B cell (primary cell): ENCODE results near the gene LINC00305. TPM values are rescaled to one million over a fixed set of nuclear protein-coding genes. Genes with fewer than 3 reads are reported as not detected.

Experiments
- ATAC-seq: fragments of 200-7000 bp; cut with Tn5 transposase; one replicate; pipeline ENCODE4 v1.10.0; 2021; ENCODE audit warnings: low read depth, mild to moderate bottlenecking, moderate number of reproducible peaks, moderate library complexity
- CTCF ChIA-PET: fragments of 350-600 bp; sonication (Branson Sonifier 250); formaldehyde crosslinking; loops from one replicate; lab custom pipeline; 2021; ENCODE audit warnings: antibody characterized with exemption, inconsistent platforms; lab: Charles Lee
- POLR2A ChIA-PET: fragments of 350-600 bp; sonication (Branson Sonifier 250); formaldehyde crosslinking; loops from one replicate; lab custom pipeline; 2021; ENCODE audit warnings: antibody characterized with exemption; lab: Charles Lee
- DNase-seq: peaks from one replicate; pipeline ENCODE4 v3.0.0; 2013
- H2AFZ ChIP-seq: 2 replicates; pipeline ENCODE4 v1.6.1; 2012; ENCODE audit warnings: mild to moderate bottlenecking, low read depth, low read length; ENCODE audit not compliant: insufficient read depth, poor library complexity, severe bottlenecking
- H3K27ac ChIP-seq, 2 donors: 1 replicate in 1 of 2; 2 replicates in 1 of 2; pipeline ENCODE4 v1.5.1; 2012 to 2013; ENCODE audit warnings: low read length in 2 of 2, mild to moderate bottlenecking in 2 of 2, moderate library complexity in 1 of 2
- H3K27me3 ChIP-seq, 4 experiments: fragments of 200-600 bp in 1 of 4; sonication (generic) in 1 of 4; replicated peaks in 1 of 4; 1 replicate in 2 of 4; 2 replicates in 2 of 4; pipeline versions ENCODE4 v1.6.1 to v1.7.0; 2013 to 2016; ENCODE audit warnings: low read length in 3 of 4, mild to moderate bottlenecking in 2 of 4, mixed read lengths in 1 of 4, moderate library complexity in 1 of 4; ENCODE audit not compliant: insufficient read depth in 4 of 4, control insufficient read depth in 3 of 4; ENCODE audit errors: control extremely low read depth in 1 of 4
- H3K36me3 ChIP-seq, 2 experiments: replicated peaks in 1 of 2; 1 replicate in 1 of 2; 2 replicates in 1 of 2; pipeline versions ENCODE4 v1.6.1 to v1.7.1; 2013; ENCODE audit warnings: low read length in 1 of 2; ENCODE audit not compliant: insufficient read depth in 2 of 2, control insufficient read depth in 1 of 2; ENCODE audit errors: control extremely low read depth in 1 of 2, extremely low read depth in 1 of 2
- H3K4me1 ChIP-seq, 2 donors: fragments of 200-600 bp in 1 of 2; sonication (generic) in 1 of 2; 1 replicate in 1 of 2; 2 replicates in 1 of 2; pipeline versions ENCODE4 v1.5.1 to v1.6.1; 2013 to 2017; ENCODE audit warnings: low read length in 2 of 2; ENCODE audit not compliant: control insufficient read depth in 2 of 2, insufficient read depth in 2 of 2
- H3K4me2 ChIP-seq: replicated peaks from 2 replicates; pipeline ENCODE3; 2012; ENCODE audit warnings: mild to moderate bottlenecking, low read depth, low read length; ENCODE audit not compliant: poor library complexity, severe bottlenecking
- H3K4me3 ChIP-seq, 5 experiments: fragments of 200-600 bp in 1 of 5; sonication (generic) in 1 of 5; 1 replicate in 3 of 5; 2 replicates in 2 of 5; pipeline versions ENCODE4 v1.5.1 to v1.7.0; 2011 to 2016; ENCODE audit warnings: low read length in 4 of 5, mild to moderate bottlenecking in 4 of 5, low read depth in 2 of 5, control low read depth in 1 of 5, moderate library complexity in 1 of 5; ENCODE audit not compliant: insufficient read depth in 1 of 5; ENCODE audit errors: control extremely low read depth in 1 of 5, extremely low read depth in 1 of 5
- H3K79me2 ChIP-seq: fragments of 200-600 bp; sonication (generic); one replicate; pipeline ENCODE4 v1.6.0; 2016; ENCODE audit warnings: low read length; ENCODE audit not compliant: control insufficient read depth, insufficient read depth
- H3K9ac ChIP-seq: fragments of 200-600 bp; sonication (generic); 2 replicates; pipeline ENCODE4 v1.6.1; 2017; ENCODE audit warnings: mild to moderate bottlenecking, low read length, moderate library complexity
- H3K9me3 ChIP-seq, 3 donors: one replicate each; pipeline versions ENCODE4 v1.6.1 to v1.7.1; 2013; ENCODE audit warnings: low read length in 2 of 3; ENCODE audit not compliant: control insufficient read depth in 2 of 3, insufficient read depth in 1 of 3; ENCODE audit errors: control extremely low read depth in 1 of 3
- H4K20me1 ChIP-seq: 2 replicates; pipeline ENCODE4 v1.6.0; 2012; ENCODE audit warnings: mild to moderate bottlenecking, low read length; ENCODE audit not compliant: insufficient read depth, control insufficient read depth, poor library complexity, severe bottlenecking
- H3K27ac Mint-ChIP-seq: one replicate; pipeline ENCODE4 v1.8.0; 2021; ENCODE audit warnings: mixed read lengths
- H3K27me3 Mint-ChIP-seq: one replicate; pipeline ENCODE4 v1.8.0; 2021; ENCODE audit warnings: mixed read lengths
- H3K4me1 Mint-ChIP-seq: one replicate; pipeline ENCODE4 v1.8.0; 2021; ENCODE audit warnings: mixed read lengths
- H3K4me3 Mint-ChIP-seq: one replicate; pipeline ENCODE4 v1.8.0; 2021; ENCODE audit warnings: mixed read lengths
- H3K9me3 Mint-ChIP-seq: one replicate; pipeline ENCODE4 v1.8.0; 2022; ENCODE audit warnings: mixed read lengths; ENCODE audit not compliant: insufficient read depth
- CTCF ChIP-seq: fragments of 200-600 bp; IDR thresholded peaks from one replicate; pipeline ENCODE4 v1.8.0; 2022; ENCODE audit warnings: antibody characterized with exemption, mild to moderate bottlenecking
- EZH2 ChIP-seq: IDR thresholded peaks from 2 replicates; pipeline ENCODE4 v1.6.1; 2012; ENCODE audit warnings: borderline replicate concordance, low read depth, mild to moderate bottlenecking, moderate library complexity, low read length; ENCODE audit not compliant: insufficient read depth, poor library complexity, severe bottlenecking
- WGBS: methylation state at CpG from one replicate; pipeline ENCODE4 v1.1.5; 2013; ENCODE audit warnings: missing lambda C conversion rate; ENCODE audit not compliant: insufficient coverage; 5-methylcytosine and 5-hydroxymethylcytosine counted together
- intact Hi-C: fragments of 100-400 bp; cut with micrococcal nuclease; formaldehyde crosslinking; loops from one replicate; pipeline ENCODE4 v1.10.0; 2022
- polyA plus RNA-seq: library from polyadenylated mRNA; depleted of rRNA; stranded (reverse); fragments of >200 nt; gene quantifications from 2 replicates; pipeline ENCODE4 v1.2.3, GENCODE V29; 2012
- total RNA-seq, 2 donors: library from RNA; stranded (reverse); fragments of 120-200 nt in 1 of 2; gene quantifications; 1 replicate in 1 of 2; 2 replicates in 1 of 2; pipeline versions ENCODE4 v1.2.3 to v1.2.4, GENCODE V29; 2013 to 2022

LINC00305 gene
- total and polyA plus RNA-seq, 2 donors (not counting 1 experiment from before 2014, with no cell fraction given), result not detected

- no peaks in the 10 kb centered on the region for H3K36me3 ChIP-seq
- Mint-ChIP-seq H3K4me1 (peaks cover 6% of the 10 kb centered on the region), H3K27me3 (no peaks in the 10 kb centered on the region), H3K27ac (no peak overlapping the region), H3K4me3 (no peak overlapping the region), H3K9me3 (no peaks in the 10 kb centered on the region)
- H3K4me1 ChIP-seq, result peaks cover 0 to 3% of the 10 kb centered on the region in 2 donors
- no peaks in the 10 kb centered on the region for H4K20me1 ChIP-seq
- TF ChIP-seq CTCF, result no peak
- TF ChIP-seq EZH2, result no peak
- ATAC-seq (no peak), DNase-seq (no peak)
- WGBS, result no CpG with 5 or more reads among the region's 4 CpGs
- no peak overlapping the region for H2AFZ ChIP-seq
- H3K27me3 ChIP-seq, result no peaks in the 10 kb centered on the region
- no peak overlapping the region for H3K27ac ChIP-seq
- no peak overlapping the region for H3K4me3 ChIP-seq
- no peak overlapping the region for H3K4me2 ChIP-seq
- no peaks in the 10 kb centered on the region for H3K79me2 ChIP-seq
- no peaks in the 10 kb centered on the region for H3K9me3 ChIP-seq
- ChIA-PET POLR2A (no interaction called here), CTCF (interaction anchor here (1.1 kb wide), 1 partner anchor 305 kb away, joined by 5 read pairs; no protein-coding TSS in a partner anchor)
- intact Hi-C loops, result no loop called here
- H3K9ac ChIP-seq, result no peak overlapping the region
Observed at GRCh38 chr18:64103986-64104385, 44.9 kb downstream of the LINC00305 start.

- Mint-ChIP-seq H3K4me3 (no peak overlapping the region), H3K9me3 (no peaks in the 10 kb centered on the region), H3K27ac (no peak overlapping the region), H3K4me1 (peaks cover 6% of the 10 kb centered on the region), H3K27me3 (peaks cover under 1% of the 10 kb centered on the region)
- Histone ChIP-seq H3K79me2 (no peaks in the 10 kb centered on the region), H3K27me3 (no peaks in the 10 kb centered on the region), H3K36me3 (no peaks in the 10 kb centered on the region), H3K27ac (no peak overlapping the region), H2AFZ (no peak overlapping the region), H3K4me3 (no peak overlapping the region), H3K9ac (no peak overlapping the region), H3K4me1 (peaks cover 0 to 3% of the 10 kb centered on the region in 2 donors), H4K20me1 (no peaks in the 10 kb centered on the region), H3K9me3 (no peaks in the 10 kb centered on the region), H3K4me2 (no peak overlapping the region)
- intact Hi-C loops, result no loop called here
- ATAC-seq, result no peak
- peak; percentile 3 for DNase-seq
- 19% methylated on average over 4 of the region's 6 CpGs for WGBS
- ChIA-PET POLR2A (no interaction called here), CTCF (no interaction called here)
- no peak for TF ChIP-seq CTCF
- no peak for TF ChIP-seq EZH2
Observed at GRCh38 chr18:64100116-64100922, 48.6 kb downstream of the LINC00305 start.
